Measurements from ENCODE around the gene H2AZ2.
"Not testable (repeated sequence)": the region's sequence is repeated elsewhere in the genome, so short reads cannot be mapped to it uniquely, and the experiment has no call there.

H2AZ2 gene

GRCh38 chr7:44847920-44848634, at the start of gene H2AZ2:
Gene H2AZ2 (minus strand): TSS chr7:44848087. CDS start chr7:44847971, 116 bp downstream.
- peak; percentile 100 for DNase-seq

- DNase-seq, result no peak
Measured at GRCh38 chr7:44897309-44897708, 49.4 kb upstream of the H2AZ2 start.

GRCh38 chr7:44894888-44895580, 47.1 kb upstream of the H2AZ2 start:
- DNase-seq, result no peak

GRCh38 chr7:44893710-44894234, 45.9 kb upstream of the H2AZ2 start:
- no peak for DNase-seq

GRCh38 chr7:44891791-44892190, 43.9 kb upstream of the H2AZ2 start:
- no peak for DNase-seq

- DNase-seq, result no peak
Measured at GRCh38 chr7:44891372-44891771, 43.5 kb upstream of the H2AZ2 start.

GRCh38 chr7:44889086-44889781, 41.3 kb upstream of the H2AZ2 start:
- DNase-seq, result no peak

- no peak for DNase-seq
Measured at GRCh38 chr7:44887293-44887692, 39.4 kb upstream of the H2AZ2 start.

- DNase-seq, result peak; percentile 96
Measured at GRCh38 chr7:44885394-44886317, 37.8 kb upstream of the H2AZ2 start, which contains the start of gene PURB. Gene PURB (minus strand): TSS chr7:44885530. CDS start chr7:44885348, 182 bp downstream.

- peak; percentile 72 for DNase-seq
Measured at GRCh38 chr7:44884621-44885393, 36.9 kb upstream of the H2AZ2 start.

- DNase-seq, result no peak
Measured at GRCh38 chr7:44883961-44884620, 36.2 kb upstream of the H2AZ2 start.

- no peak for DNase-seq
Measured at GRCh38 chr7:44882899-44883298, 35.0 kb upstream of the H2AZ2 start.

GRCh38 chr7:44881610-44882009, 33.7 kb upstream of the H2AZ2 start:
- peak; percentile 19 for DNase-seq

GRCh38 chr7:44881066-44881600, 33.2 kb upstream of the H2AZ2 start:
- DNase-seq, result no peak

GRCh38 chr7:44880317-44881018, 32.6 kb upstream of the H2AZ2 start:
- DNase-seq, result no peak

- no peak for DNase-seq
Measured at GRCh38 chr7:44876393-44876792, 28.5 kb upstream of the H2AZ2 start.

- no peak for DNase-seq
Measured at GRCh38 chr7:44875241-44875640, 27.4 kb upstream of the H2AZ2 start.

- DNase-seq, result no peak
Measured at GRCh38 chr7:44872787-44873186, 24.9 kb upstream of the H2AZ2 start.

- DNase-seq, result not testable (repeated sequence)
Measured at GRCh38 chr7:44871918-44872317, 24.0 kb upstream of the H2AZ2 start.

- not testable (repeated sequence) for DNase-seq
Measured at GRCh38 chr7:44870780-44871179, 22.9 kb upstream of the H2AZ2 start.

All from hematopoietic multipotent progenitor cell treated with erythropoietin and hydrocortisone succinate and interleukin-3 and kit ligand, for 8 days (in vitro differentiated cells).